Upper lobe of left lung (tissue), 4 donors: Measurements from ENCODE around the gene NRXN3.

Experiments used
- EP300 ChIP-seq, 4 donors: sonication (generic); formaldehyde crosslinking; IDR thresholded peaks; one replicate each; pipeline ENCODE4 v1.5.1; 2017; ENCODE audit warnings: antibody characterized with exemption in 4 of 4, control low read depth in 2 of 4
- POLR2A ChIP-seq, 4 donors: fragments of 450-650 bp; IDR thresholded peaks; one replicate each; pipeline ENCODE4 v1.5.1; 2016 to 2017; ENCODE audit warnings: antibody characterized with exemption in 4 of 4, mild to moderate bottlenecking in 2 of 4
- POLR2AphosphoS5 ChIP-seq, 2 donors: sonication (generic); formaldehyde crosslinking; IDR thresholded peaks; one replicate each; pipeline ENCODE4 v1.5.1; 2017; ENCODE audit warnings: antibody characterized with exemption in 2 of 2
- TF ChIP-seq, protein P1 (sequence below), 6 experiments: fragments of 450-650 bp in 4 of 6; fragments of 200-600 bp in 2 of 6; sonication (generic) in 2 of 6; IDR thresholded peaks; one replicate each; pipeline ENCODE4 v1.5.1; 2016 to 2019; ENCODE audit warnings: antibody characterized with exemption in 6 of 6

DNA sequence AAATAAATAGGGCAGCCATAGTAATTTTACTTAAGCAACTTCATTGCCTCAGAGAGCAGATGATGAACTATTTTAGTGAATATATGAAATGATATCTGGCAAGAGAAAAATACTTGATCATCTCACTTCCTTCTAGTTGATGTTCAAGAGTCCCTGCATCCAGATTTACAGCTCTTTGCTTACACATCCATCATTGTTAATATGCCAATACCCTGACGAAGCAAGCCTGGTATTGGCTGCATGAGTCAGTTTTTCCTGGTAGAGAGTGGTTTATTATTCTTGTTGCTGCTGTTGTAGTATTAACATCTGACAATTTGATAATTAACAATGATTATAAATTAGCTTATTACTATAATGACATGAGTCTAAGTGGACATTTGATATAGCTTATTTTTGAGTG lies 681.9 kb downstream of the NRXN3 start:
- TF ChIP-seq, protein P1, sequence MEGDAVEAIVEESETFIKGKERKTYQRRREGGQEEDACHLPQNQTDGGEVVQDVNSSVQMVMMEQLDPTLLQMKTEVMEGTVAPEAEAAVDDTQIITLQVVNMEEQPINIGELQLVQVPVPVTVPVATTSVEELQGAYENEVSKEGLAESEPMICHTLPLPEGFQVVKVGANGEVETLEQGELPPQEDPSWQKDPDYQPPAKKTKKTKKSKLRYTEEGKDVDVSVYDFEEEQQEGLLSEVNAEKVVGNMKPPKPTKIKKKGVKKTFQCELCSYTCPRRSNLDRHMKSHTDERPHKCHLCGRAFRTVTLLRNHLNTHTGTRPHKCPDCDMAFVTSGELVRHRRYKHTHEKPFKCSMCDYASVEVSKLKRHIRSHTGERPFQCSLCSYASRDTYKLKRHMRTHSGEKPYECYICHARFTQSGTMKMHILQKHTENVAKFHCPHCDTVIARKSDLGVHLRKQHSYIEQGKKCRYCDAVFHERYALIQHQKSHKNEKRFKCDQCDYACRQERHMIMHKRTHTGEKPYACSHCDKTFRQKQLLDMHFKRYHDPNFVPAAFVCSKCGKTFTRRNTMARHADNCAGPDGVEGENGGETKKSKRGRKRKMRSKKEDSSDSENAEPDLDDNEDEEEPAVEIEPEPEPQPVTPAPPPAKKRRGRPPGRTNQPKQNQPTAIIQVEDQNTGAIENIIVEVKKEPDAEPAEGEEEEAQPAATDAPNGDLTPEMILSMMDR (IDR thresholded peaks at IDR 0.05): no peak
- TF ChIP-seq POLR2AphosphoS5 (IDR thresholded peaks at IDR 0.05) (no peak), POLR2A (IDR thresholded peaks at IDR 0.05) (no peak), EP300 (IDR thresholded peaks at IDR 0.05) (no peak)
